ENCODE results near the gene RNF213.

RNF213 gene

GRCh38 chr17:80261159-80261894, 675 bp downstream of the RNF213 start:
- peak overlapping the region; percentile 88 for H3K27ac ChIP-seq (ENCODE audit: extremely low read depth, low read depth, low read length)
- peaks cover 6% of the 10 kb centered on the region for H3K4me1 ChIP-seq (ENCODE audit: control insufficient read depth, insufficient read depth, low read length)
- peaks cover 4 to 25% of the 10 kb centered on the region in 2 experiments; a peak in 2 of 3 replicates for H3K36me3 ChIP-seq (ENCODE audit: control insufficient read depth in 2 of 2, insufficient read depth in 1 of 2, low read length in 2 of 2)
- CTCF ChIA-PET, result no interaction called here
- POLR2A ChIA-PET, result interaction anchor here (0.5 to 1.1 kb wide), 6 partner anchors 12 to 115 kb away, joined by 3 to 6 read pairs (median 3); no protein-coding TSS in a partner anchor
- peak overlapping the region; percentile 75 for H3K4me3 ChIP-seq (ENCODE audit: low read depth, low read length)
- H3K9me3 ChIP-seq (ENCODE audit: control insufficient read depth, insufficient read depth, low read depth, low read length), result no peaks in the 10 kb centered on the region
- TF ChIP-seq GLI4 (tag by site-specific recombination; IDR thresholded peaks at IDR 0.05) (no peak), ZNF19 (tag by site-specific recombination; IDR thresholded peaks at IDR 0.05; ENCODE audit: low read depth) (no peak), GLI2 (tag by site-specific recombination; IDR thresholded peaks at IDR 0.05; ENCODE audit: borderline replicate concordance, low read depth) (no peak), ZNF521 (tag by site-specific recombination; IDR thresholded peaks at IDR 0.05) (no peak), ZNF488 (tag by site-specific recombination; IDR thresholded peaks at IDR 0.05) (no peak), KLF17 (tag by site-specific recombination; IDR thresholded peaks at IDR 0.05) (peak; percentile 91), ZNF121 (tag by site-specific recombination; IDR thresholded peaks at IDR 0.05) (no peak), ZNF501 (tag by site-specific recombination; IDR thresholded peaks at IDR 0.05) (0 out of 2 replicates have a peak, but pooled peaks have one; percentile 35), ZNF629 (tag by site-specific recombination; IDR thresholded peaks at IDR 0.05) (peak; percentile 23; the same call in 1 of the 2 replicates), OVOL3 (tag by site-specific recombination; IDR thresholded peaks at IDR 0.05) (no peak), ZNF704 (tag by site-specific recombination; IDR thresholded peaks at IDR 0.05) (no peak), ZNF169 (tag by site-specific recombination; IDR thresholded peaks at IDR 0.05) (no peak), MZF1 (tag by site-specific recombination; IDR thresholded peaks at IDR 0.05; ENCODE audit: borderline replicate concordance) (no peak), ZBTB8A (tag by site-specific recombination; IDR thresholded peaks at IDR 0.05) (peak; percentile 83), GLIS2 (tag by site-specific recombination; IDR thresholded peaks at IDR 0.05) (peak; percentile 84), ZFHX2 (tag by site-specific recombination; conservative IDR thresholded peaks at IDR 0.05) (no peak), ZNF133 (tag by site-specific recombination; IDR thresholded peaks at IDR 0.05) (no peak), ZSCAN4 (tag by site-specific recombination; IDR thresholded peaks at IDR 0.05) (no peak), ZNF341 (tag by site-specific recombination; IDR thresholded peaks at IDR 0.05; ENCODE audit: low read depth) (peak; percentile 83), ZNF248 (tag by site-specific recombination; IDR thresholded peaks at IDR 0.05) (no peak), ZNF639 (tag by site-specific recombination; IDR thresholded peaks at IDR 0.05) (no peak), ZBTB10 (tag by site-specific recombination; IDR thresholded peaks at IDR 0.05) (0 out of 2 replicates have a peak, but pooled peaks have one; percentile 26), ZNF747 (tag by site-specific recombination; IDR thresholded peaks at IDR 0.05) (no peak), SALL2 (tag by site-specific recombination; IDR thresholded peaks at IDR 0.05; ENCODE audit: borderline replicate concordance) (no peak), ZNF600 (tag by site-specific recombination; IDR thresholded peaks at IDR 0.05) (peak; percentile 50; the same call in 1 of the 2 replicates), ZNF26 (tag by site-specific recombination; IDR thresholded peaks at IDR 0.05) (no peak), ZNF132 (tag by site-specific recombination; IDR thresholded peaks at IDR 0.05; ENCODE audit: borderline replicate concordance) (no peak), ZNF623 (tag by site-specific recombination; IDR thresholded peaks at IDR 0.05) (no peak)

Measured in HEK293 (cell line).